ENCODE results near the gene KISS1R.

The KISS1R gene

GRCh38 chr19:917323-918151 lies at the start of gene KISS1R:
Gene KISS1R, plus strand, starts transcription at chr19:917333. Its CDS starts 170 bp downstream, at chr19:917503.
- peaks cover 12 to 23% of the 10 kb centered on the region in 2 donors for H3K4me1 ChIP-seq (ENCODE audit: control insufficient read depth in 2 of 2, insufficient read depth in 2 of 2, low read length in 2 of 2)
- no peaks in the 10 kb centered on the region for H3K9me3 ChIP-seq (ENCODE audit: control insufficient read depth in 2 of 2, low read length in 2 of 2)
- H3K27ac ChIP-seq (ENCODE audit: low read depth in 2 of 2, low read length in 2 of 2), result no peak within 1 kb of the TSS
- H3K36me3 ChIP-seq (ENCODE audit: control insufficient read depth in 2 of 2, insufficient read depth in 2 of 2, low read length in 2 of 2), result no peaks in the 10 kb centered on the region
- peaks cover 18 to 30% of the 10 kb centered on the region in 2 donors for H3K27me3 ChIP-seq (ENCODE audit: control insufficient read depth in 2 of 2, insufficient read depth in 2 of 2, low read length in 2 of 2)
- peak within 1 kb of the TSS in 1 of 2 donors; percentile 1 for H3K9ac ChIP-seq (ENCODE audit: low read depth in 1 of 2, low read length in 2 of 2)
- peak within 1 kb of the TSS; percentile 37 to 43 for H3K4me3 ChIP-seq (ENCODE audit: low read length in 2 of 2)

DNA sequence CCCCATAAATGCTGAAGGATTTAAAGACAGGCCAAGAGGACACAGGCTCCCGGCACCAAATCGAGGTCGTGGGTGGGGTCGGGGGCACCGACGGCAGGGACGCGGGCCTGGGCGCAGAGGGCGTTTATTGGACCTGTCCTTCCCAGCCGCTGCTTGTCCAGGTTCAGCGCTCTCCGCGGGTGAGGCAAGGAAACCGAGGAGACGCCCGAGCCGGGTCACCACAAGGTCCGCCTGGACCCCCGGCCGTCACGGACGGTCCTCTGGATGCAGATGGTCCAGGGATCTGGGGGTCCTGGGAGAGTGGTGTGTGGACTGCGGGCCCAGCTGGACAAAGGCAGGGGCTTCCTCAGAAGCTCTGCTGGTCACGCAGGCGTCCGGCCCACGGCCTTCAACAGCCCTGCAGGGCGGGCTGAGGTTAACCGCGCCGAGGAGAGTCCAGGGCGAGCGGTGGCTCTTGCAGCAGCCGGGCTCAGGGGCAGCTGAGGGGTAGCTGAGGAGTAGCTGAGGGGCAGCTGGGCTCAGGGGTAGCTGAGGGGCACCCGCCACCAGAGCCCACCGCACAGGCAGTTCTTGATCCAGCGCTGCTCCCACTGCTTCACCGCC lies 49.2 kb upstream of the KISS1R start:
- Histone ChIP-seq H3K9me3 (ENCODE audit: control insufficient read depth in 2 of 2, low read length in 2 of 2) (no peaks in the 10 kb centered on the region), H3K27me3 (ENCODE audit: control insufficient read depth in 2 of 2, insufficient read depth in 2 of 2, low read length in 2 of 2) (no peaks in the 10 kb centered on the region), H3K9ac (ENCODE audit: low read depth in 1 of 2, low read length in 2 of 2) (no peak overlapping the region), H3K36me3 (ENCODE audit: control insufficient read depth in 2 of 2, insufficient read depth in 2 of 2, low read length in 2 of 2) (peaks cover 6 to 12% of the 10 kb centered on the region in 2 donors), H3K4me1 (ENCODE audit: control insufficient read depth in 2 of 2, insufficient read depth in 2 of 2, low read length in 2 of 2) (peaks cover 9 to 29% of the 10 kb centered on the region in 2 donors), H3K4me3 (ENCODE audit: low read length in 2 of 2) (no peak overlapping the region), H3K27ac (ENCODE audit: low read depth in 2 of 2, low read length in 2 of 2) (no peak overlapping the region)

GRCh38 chr19:868458-869244 lies 48.5 kb upstream of the KISS1R start:
- Histone ChIP-seq H3K27me3 (ENCODE audit: control insufficient read depth in 2 of 2, insufficient read depth in 2 of 2, low read length in 2 of 2) (no peaks in the 10 kb centered on the region), H3K4me1 (ENCODE audit: control insufficient read depth in 2 of 2, insufficient read depth in 2 of 2, low read length in 2 of 2) (peaks cover 11 to 23% of the 10 kb centered on the region in 2 donors), H3K27ac (ENCODE audit: low read depth in 2 of 2, low read length in 2 of 2) (peak overlapping the region; percentile 65), H3K9me3 (ENCODE audit: control insufficient read depth in 2 of 2, low read length in 2 of 2) (no peaks in the 10 kb centered on the region), H3K9ac (ENCODE audit: low read depth in 1 of 2, low read length in 2 of 2) (peak overlapping the region in 1 of 2 donors; percentile 24), H3K36me3 (ENCODE audit: control insufficient read depth in 2 of 2, insufficient read depth in 2 of 2, low read length in 2 of 2) (peaks cover 6 to 12% of the 10 kb centered on the region in 2 donors), H3K4me3 (ENCODE audit: low read length in 2 of 2) (no peak overlapping the region)

DNA sequence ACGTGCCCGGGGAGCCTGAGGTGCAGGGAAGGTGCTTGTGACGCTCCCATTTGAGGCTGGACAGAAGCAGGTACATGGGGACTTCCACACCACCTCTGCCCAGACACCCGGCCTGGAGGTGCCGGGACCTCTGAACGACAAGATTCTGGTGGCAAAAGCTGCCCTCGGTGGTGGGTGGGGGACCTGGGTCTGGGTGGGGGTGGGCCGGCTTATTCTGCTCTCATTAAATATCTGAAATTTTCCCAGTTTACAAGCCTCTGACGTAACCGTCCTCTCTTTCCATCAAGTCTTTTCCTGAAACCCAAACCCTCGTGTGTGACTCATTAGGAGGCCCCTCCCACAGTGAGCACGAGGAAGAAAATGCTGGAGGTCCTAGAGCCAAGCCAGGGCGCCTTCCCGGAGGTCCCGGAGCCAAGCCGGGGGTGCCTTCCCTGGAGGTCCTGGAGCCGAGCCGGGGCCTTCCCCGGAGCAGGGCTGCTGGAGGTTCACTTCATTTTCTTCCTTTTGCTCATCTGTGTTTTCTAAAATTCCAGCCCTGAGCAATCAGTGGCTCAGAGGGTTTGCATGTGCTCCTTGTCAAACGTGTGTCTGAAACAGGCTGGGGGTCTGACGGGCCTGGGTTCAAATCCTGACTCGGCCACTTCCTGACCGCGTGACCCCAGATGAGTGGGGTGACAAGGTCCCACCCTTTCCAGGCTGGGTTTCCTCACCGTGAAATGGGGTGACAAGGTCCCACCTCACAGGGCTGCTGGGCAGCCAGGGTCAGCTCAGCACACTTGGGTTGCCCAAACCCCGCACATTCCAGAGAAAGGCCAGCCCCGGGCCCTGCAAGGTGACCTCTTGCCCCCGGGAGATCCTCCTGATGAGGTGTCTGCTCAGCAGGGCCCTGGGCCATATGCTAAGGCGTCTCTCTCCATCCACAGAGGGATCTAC lies 47.6 kb upstream of the KISS1R start:
- H3K27me3 ChIP-seq (ENCODE audit: control insufficient read depth in 2 of 2, insufficient read depth in 2 of 2, low read length in 2 of 2), result no peaks in the 10 kb centered on the region
- H3K36me3 ChIP-seq (ENCODE audit: control insufficient read depth in 2 of 2, insufficient read depth in 2 of 2, low read length in 2 of 2), result peaks cover 6 to 12% of the 10 kb centered on the region in 2 donors
- no peaks in the 10 kb centered on the region for H3K9me3 ChIP-seq (ENCODE audit: control insufficient read depth in 2 of 2, low read length in 2 of 2)
- H3K27ac ChIP-seq (ENCODE audit: low read depth in 2 of 2, low read length in 2 of 2), result peak overlapping the region; percentile 75 to 76
- H3K9ac ChIP-seq (ENCODE audit: low read depth in 1 of 2, low read length in 2 of 2), result no peak overlapping the region
- no peak overlapping the region for H3K4me3 ChIP-seq (ENCODE audit: low read length in 2 of 2)
- H3K4me1 ChIP-seq (ENCODE audit: control insufficient read depth in 2 of 2, insufficient read depth in 2 of 2, low read length in 2 of 2), result peaks cover 11 to 20% of the 10 kb centered on the region in 2 donors

- Histone ChIP-seq H3K4me3 (ENCODE audit: low read length in 2 of 2) (no peak overlapping the region), H3K4me1 (ENCODE audit: control insufficient read depth in 2 of 2, insufficient read depth in 2 of 2, low read length in 2 of 2) (peaks cover 11 to 20% of the 10 kb centered on the region in 2 donors), H3K9ac (ENCODE audit: low read depth in 1 of 2, low read length in 2 of 2) (no peak overlapping the region), H3K36me3 (ENCODE audit: control insufficient read depth in 2 of 2, insufficient read depth in 2 of 2, low read length in 2 of 2) (peaks cover 6 to 12% of the 10 kb centered on the region in 2 donors), H3K9me3 (ENCODE audit: control insufficient read depth in 2 of 2, low read length in 2 of 2) (no peaks in the 10 kb centered on the region), H3K27ac (ENCODE audit: low read depth in 2 of 2, low read length in 2 of 2) (peak overlapping the region; percentile 75 to 76), H3K27me3 (ENCODE audit: control insufficient read depth in 2 of 2, insufficient read depth in 2 of 2, low read length in 2 of 2) (no peaks in the 10 kb centered on the region)
Measured at GRCh38 chr19:870314-870713, 46.8 kb upstream of the KISS1R start.

GRCh38 chr19:870963-871401 lies 46.2 kb upstream of the KISS1R start:
- no peaks in the 10 kb centered on the region for H3K9me3 ChIP-seq (ENCODE audit: control insufficient read depth in 2 of 2, low read length in 2 of 2)
- H3K27me3 ChIP-seq (ENCODE audit: control insufficient read depth in 2 of 2, insufficient read depth in 2 of 2, low read length in 2 of 2), result no peaks in the 10 kb centered on the region
- no peak overlapping the region for H3K4me3 ChIP-seq (ENCODE audit: low read length in 2 of 2)
- H3K9ac ChIP-seq (ENCODE audit: low read depth in 1 of 2, low read length in 2 of 2), result no peak overlapping the region
- peaks cover 11 to 20% of the 10 kb centered on the region in 2 donors for H3K4me1 ChIP-seq (ENCODE audit: control insufficient read depth in 2 of 2, insufficient read depth in 2 of 2, low read length in 2 of 2)
- H3K36me3 ChIP-seq (ENCODE audit: control insufficient read depth in 2 of 2, insufficient read depth in 2 of 2, low read length in 2 of 2), result peaks cover 8 to 12% of the 10 kb centered on the region in 2 donors
- peak overlapping the region; percentile 2 to 32 for H3K27ac ChIP-seq (ENCODE audit: low read depth in 2 of 2, low read length in 2 of 2)

DNA sequence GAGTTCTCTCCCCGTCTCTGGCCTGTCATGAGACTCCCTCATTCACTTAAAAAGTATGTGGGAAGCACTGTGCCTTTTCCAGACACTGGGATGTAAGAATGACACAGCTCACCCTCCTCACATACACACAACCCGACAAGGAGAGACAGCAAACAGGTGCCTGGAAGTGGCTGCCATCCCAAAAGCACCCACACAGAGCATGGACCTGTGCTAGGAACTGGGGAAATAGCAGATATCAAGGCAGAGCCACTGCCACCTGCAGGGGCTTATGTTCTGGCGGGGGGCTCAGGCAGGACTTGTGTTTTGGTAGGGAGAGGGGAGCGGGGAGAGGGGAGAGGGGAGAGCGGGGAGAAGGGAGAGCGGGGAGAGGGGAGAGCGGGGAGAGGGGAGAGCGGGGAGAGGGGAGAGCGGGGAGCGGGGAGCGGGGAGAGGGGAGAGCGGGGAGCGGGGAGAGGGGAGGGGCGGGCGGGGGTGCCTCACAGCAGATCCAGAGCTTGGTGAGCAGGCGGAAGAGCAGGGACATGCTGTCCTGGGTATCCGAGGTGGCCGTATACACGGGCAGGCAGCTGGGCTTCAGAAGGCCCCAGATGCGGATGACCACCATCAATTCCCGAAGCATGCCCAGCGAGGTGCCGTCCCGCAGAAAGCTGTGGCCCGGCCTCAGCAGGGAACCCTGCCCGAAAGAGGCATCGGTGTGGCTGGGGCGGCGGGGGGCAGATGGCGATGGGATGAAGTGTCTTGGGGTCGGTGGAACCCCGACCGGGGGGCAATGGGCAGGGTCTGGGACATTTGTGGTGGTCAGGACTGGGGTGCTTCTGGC lies 45.5 kb upstream of the KISS1R start:
- peak overlapping the region; percentile 56 to 76 for H3K9ac ChIP-seq (ENCODE audit: low read depth in 1 of 2, low read length in 2 of 2)
- H3K36me3 ChIP-seq (ENCODE audit: control insufficient read depth in 2 of 2, insufficient read depth in 2 of 2, low read length in 2 of 2), result peaks cover 14 to 18% of the 10 kb centered on the region in 2 donors

GRCh38 chr19:872266-872951 lies 44.7 kb upstream of the KISS1R start:
- Histone ChIP-seq H3K4me3 (ENCODE audit: low read length in 2 of 2) (peak overlapping the region in 1 of 2 donors; percentile 64), H3K9me3 (ENCODE audit: control insufficient read depth in 2 of 2, low read length in 2 of 2) (no peaks in the 10 kb centered on the region), H3K9ac (ENCODE audit: low read depth in 1 of 2, low read length in 2 of 2) (peak overlapping the region; percentile 56 to 76), H3K36me3 (ENCODE audit: control insufficient read depth in 2 of 2, insufficient read depth in 2 of 2, low read length in 2 of 2) (peaks cover 16 to 18% of the 10 kb centered on the region in 2 donors), H3K27me3 (ENCODE audit: control insufficient read depth in 2 of 2, insufficient read depth in 2 of 2, low read length in 2 of 2) (no peaks in the 10 kb centered on the region), H3K27ac (ENCODE audit: low read depth in 2 of 2, low read length in 2 of 2) (peak overlapping the region; percentile 88 to 97), H3K4me1 (ENCODE audit: control insufficient read depth in 2 of 2, insufficient read depth in 2 of 2, low read length in 2 of 2) (peaks cover 11 to 20% of the 10 kb centered on the region in 2 donors)

More for the DNA sequence above, 45.5 kb upstream of the KISS1R start:
- Histone ChIP-seq H3K9me3 (ENCODE audit: control insufficient read depth in 2 of 2, low read length in 2 of 2) (no peaks in the 10 kb centered on the region), H3K4me3 (ENCODE audit: low read length in 2 of 2) (peak overlapping the region in 1 of 2 donors; percentile 64), H3K27ac (ENCODE audit: low read depth in 2 of 2, low read length in 2 of 2) (peak overlapping the region; percentile 88 to 97), H3K4me1 (ENCODE audit: control insufficient read depth in 2 of 2, insufficient read depth in 2 of 2, low read length in 2 of 2) (peaks cover 11 to 20% of the 10 kb centered on the region in 2 donors), H3K27me3 (ENCODE audit: control insufficient read depth in 2 of 2, insufficient read depth in 2 of 2, low read length in 2 of 2) (no peaks in the 10 kb centered on the region)

All from mucosa of rectum (tissue), 2 donors.